Adrenal gland (tissue), 12 donors: Measurements from ENCODE around the gene MDGA2. TPM values are rescaled to one million over a fixed set of nuclear protein-coding genes. Genes with fewer than 3 reads are reported as not detected.

Experiments used
- DNase-seq, 7 donors: peaks; one replicate each; pipeline ENCODE4 v3.0.0-alpha.2; 2019 to 2020
- H3K27ac ChIP-seq, 5 donors: fragments of 200-600 bp; sonication (generic) in 4 of 5; 1 replicate in 3 of 5; 2 replicates in 2 of 5; pipeline versions ENCODE4 v1.5.1 to v1.8.0; 2016 to 2020; ENCODE audit warnings: mild to moderate bottlenecking in 1 of 5
- H3K27me3 ChIP-seq: fragments of 200-600 bp; 2 replicates; pipeline ENCODE4 v1.8.0; 2021
- H3K36me3 ChIP-seq, 2 donors: fragments of 200-600 bp; replicated peaks in 1 of 2; 1 replicate in 1 of 2; 2 replicates in 1 of 2; pipeline versions ENCODE4 v1.5.1 to v1.8.0; 2018 to 2022
- H3K4me1 ChIP-seq, 2 donors: fragments of 200-600 bp; replicated peaks in 1 of 2; 1 replicate in 1 of 2; 2 replicates in 1 of 2; pipeline versions ENCODE4 v1.5.1 to v1.8.0; 2018 to 2021
- H3K4me3 ChIP-seq, 4 donors: fragments of 200-600 bp; sonication (generic) in 3 of 4; one replicate each; pipeline ENCODE4 v1.5.1; 2016 to 2018
- H3K9me3 ChIP-seq, 3 donors: fragments of 200-600 bp; sonication (generic) in 1 of 3; replicated peaks in 1 of 3; 1 replicate in 2 of 3; 2 replicates in 1 of 3; pipeline versions ENCODE4 v1.5.1 to v1.8.0; 2016 to 2021
- POLR2A ChIP-seq, 2 donors: fragments of 450-650 bp; IDR thresholded peaks; one replicate each; pipeline ENCODE4 v1.6.1; 2017; ENCODE audit warnings: antibody characterized with exemption in 2 of 2, mild to moderate bottlenecking in 2 of 2, moderate library complexity in 1 of 2
- WGBS, 4 donors: extraction: QIAGEN DNeasy Blood & Tissue Kit in 2 of 4; methylation state at CpG; one replicate each; pipeline versions ENCODE4 v1.1.5 to v1.1.7; 2013 to 2017; 5-methylcytosine and 5-hydroxymethylcytosine counted together
- intact Hi-C, 2 donors: fragments of 100-400 bp; cut with DNase I; formaldehyde crosslinking; loops; one replicate each; pipeline versions ENCODE4 v1.14.1 to v1.15.0; 2022 to 2023
- polyA plus RNA-seq, 3 donors: library from polyadenylated mRNA; stranded (reverse); fragments of 200-250 nt in 2 of 3; fragments of 350-450 nt in 1 of 3; fragmentation: Illumina TruSeq in 1 of 3; extraction: RNeasy Lipid Tissue Mini Kit (QIAGEN cat#74804) in 1 of 3; gene quantifications; one replicate each; pipeline ENCODE4 v1.2.3, GENCODE V29; 2013 to 2014
- total RNA-seq, 9 donors: library from RNA; depleted of rRNA in 4 of 9; stranded (reverse); fragments of >200 nt in 4 of 9; fragments of 120-200 nt in 1 of 9; fragmentation: NEBNext Ultra II Directional in 1 of 9; extraction: Animal tissue kit (Norgen Biotek cat#: 25700) in 1 of 9; gene quantifications; one replicate each; pipeline versions ENCODE4 v1.1.0 to v1.2.4, GENCODE V29; 2013 to 2023
- TF ChIP-seq, protein P1 (sequence below), 6 experiments: fragments of 450-650 bp in 4 of 6; fragments of 200-600 bp in 2 of 6; sonication (generic) in 1 of 6; IDR thresholded peaks; 1 replicate in 5 of 6; 2 replicates in 1 of 6; pipeline versions ENCODE4 v1.5.1 to v1.8.0; 2016 to 2021; ENCODE audit warnings: antibody characterized with exemption in 6 of 6, mild to moderate bottlenecking in 2 of 6, moderate library complexity in 1 of 6
- donor health status: healthy with polysubstance abuse.
- donor health status: Bipolar disorder and iron deficiency.
- donor health status: DM: yes; HTN: yes; CAD: no.
- donor health status: DM: no; HTN: no; CAD: no.
- donor health status: DM: no; HTN: no; CAD: no.
- donor health status: DM: yes; HTN: yes; CAD: no.

The MDGA2 gene
- total and polyA plus RNA-seq, 12 donors = 0.08 to 3.5 (median 0.34) TPM; not detected in 5

DNA sequence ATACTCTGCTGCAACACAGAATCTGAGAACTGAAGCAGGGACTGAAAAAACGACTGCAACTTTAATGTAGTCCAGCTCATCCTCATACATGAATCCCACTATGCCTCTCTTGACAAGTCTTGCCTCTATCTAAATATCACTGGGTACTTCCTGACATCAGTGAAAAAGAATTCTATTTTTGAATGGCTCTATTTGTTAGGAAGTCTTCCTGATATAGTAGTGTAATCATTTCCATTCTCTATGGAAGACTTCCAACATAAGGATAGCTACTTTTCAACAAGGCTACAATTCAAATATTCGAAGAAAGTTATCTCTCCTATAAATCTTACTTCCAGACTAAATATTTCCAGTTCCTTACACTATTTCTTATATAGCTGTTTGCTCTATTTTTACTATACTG, 167.5 kb downstream of the MDGA2 start:
- H3K27me3 ChIP-seq = no peaks in the 10 kb centered on the region
- no peak for DNase-seq
- no peaks in the 10 kb centered on the region for H3K9me3 ChIP-seq
- no peak overlapping the region for H3K4me3 ChIP-seq
- H3K27ac ChIP-seq = no peak overlapping the region
- TF ChIP-seq, protein P1, sequence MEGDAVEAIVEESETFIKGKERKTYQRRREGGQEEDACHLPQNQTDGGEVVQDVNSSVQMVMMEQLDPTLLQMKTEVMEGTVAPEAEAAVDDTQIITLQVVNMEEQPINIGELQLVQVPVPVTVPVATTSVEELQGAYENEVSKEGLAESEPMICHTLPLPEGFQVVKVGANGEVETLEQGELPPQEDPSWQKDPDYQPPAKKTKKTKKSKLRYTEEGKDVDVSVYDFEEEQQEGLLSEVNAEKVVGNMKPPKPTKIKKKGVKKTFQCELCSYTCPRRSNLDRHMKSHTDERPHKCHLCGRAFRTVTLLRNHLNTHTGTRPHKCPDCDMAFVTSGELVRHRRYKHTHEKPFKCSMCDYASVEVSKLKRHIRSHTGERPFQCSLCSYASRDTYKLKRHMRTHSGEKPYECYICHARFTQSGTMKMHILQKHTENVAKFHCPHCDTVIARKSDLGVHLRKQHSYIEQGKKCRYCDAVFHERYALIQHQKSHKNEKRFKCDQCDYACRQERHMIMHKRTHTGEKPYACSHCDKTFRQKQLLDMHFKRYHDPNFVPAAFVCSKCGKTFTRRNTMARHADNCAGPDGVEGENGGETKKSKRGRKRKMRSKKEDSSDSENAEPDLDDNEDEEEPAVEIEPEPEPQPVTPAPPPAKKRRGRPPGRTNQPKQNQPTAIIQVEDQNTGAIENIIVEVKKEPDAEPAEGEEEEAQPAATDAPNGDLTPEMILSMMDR (IDR thresholded peaks at IDR 0.05) = no peak
- TF ChIP-seq POLR2A (IDR thresholded peaks at IDR 0.05) = no peak
- no peaks in the 10 kb centered on the region for H3K36me3 ChIP-seq
- 21 to 36% (median 29%) methylated on average over 2 of the region's 2 CpGs for WGBS, 4 donors
- H3K4me1 ChIP-seq = no peaks in the 10 kb centered on the region
- intact Hi-C loops = no loop called here

DNA sequence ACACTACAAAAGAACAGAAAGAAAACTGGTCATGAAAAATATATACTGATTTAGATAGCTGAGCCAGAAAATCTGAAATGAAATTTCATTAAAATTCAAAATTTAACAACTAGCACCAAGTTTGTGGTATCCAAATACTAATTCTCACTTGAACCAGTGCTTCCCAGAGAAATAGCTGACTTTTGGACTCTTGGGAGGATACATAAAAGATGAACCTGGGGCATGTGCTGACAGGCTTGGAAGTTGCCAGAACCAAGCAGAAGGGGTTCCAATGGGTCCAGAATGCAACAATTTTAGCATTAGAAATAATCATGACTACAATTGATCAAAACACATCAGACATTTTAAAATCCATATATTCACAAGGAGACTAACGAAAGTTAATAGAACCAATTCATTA, 175.0 kb downstream of the MDGA2 start:
- no peak overlapping the region for H3K4me3 ChIP-seq
- H3K4me1 ChIP-seq = no peaks in the 10 kb centered on the region
- no peaks in the 10 kb centered on the region for H3K9me3 ChIP-seq
- H3K36me3 ChIP-seq = no peaks in the 10 kb centered on the region
- intact Hi-C loops = no loop called here
- no peaks in the 10 kb centered on the region for H3K27me3 ChIP-seq
- H3K27ac ChIP-seq = no peak overlapping the region
- 70 to 82% (median 77%) methylated on average over 1 of the region's 1 CpG for WGBS, 4 donors
- no peak for TF ChIP-seq POLR2A (IDR thresholded peaks at IDR 0.05)
- TF ChIP-seq, protein P1 (IDR thresholded peaks at IDR 0.05) = no peak
- no peak for DNase-seq

DNA sequence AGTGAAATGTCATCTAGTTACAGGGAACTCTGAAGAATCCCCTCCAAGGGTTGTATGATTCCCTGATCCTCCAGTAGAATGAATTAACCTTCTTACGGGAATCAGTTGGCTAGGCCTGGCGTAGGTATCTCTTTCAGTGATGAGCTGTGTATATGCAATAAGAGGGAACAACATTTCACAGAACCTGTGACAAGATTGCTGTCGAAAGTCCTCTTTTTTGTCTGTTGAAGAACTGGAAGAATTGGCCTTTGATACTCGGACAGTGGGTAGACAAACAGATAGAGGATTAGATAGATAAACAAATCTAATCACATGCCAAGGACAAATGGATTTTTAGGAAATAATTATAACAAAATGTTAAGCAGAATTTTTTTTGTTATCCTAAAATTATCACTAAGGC, 184.6 kb downstream of the MDGA2 start:
- no peaks in the 10 kb centered on the region for H3K4me1 ChIP-seq
- no peaks in the 10 kb centered on the region for H3K27me3 ChIP-seq
- H3K9me3 ChIP-seq = no peaks in the 10 kb centered on the region
- WGBS, 4 donors = 76 to 87% (median 81%) methylated on average over 4 of the region's 4 CpGs
- no peak for DNase-seq
- TF ChIP-seq, protein P1 (IDR thresholded peaks at IDR 0.05) = no peak
- no peak for TF ChIP-seq POLR2A (IDR thresholded peaks at IDR 0.05)
- H3K36me3 ChIP-seq = no peaks in the 10 kb centered on the region
- no peak overlapping the region for H3K4me3 ChIP-seq
- H3K27ac ChIP-seq = no peak overlapping the region
- intact Hi-C loops = no loop called here

DNA sequence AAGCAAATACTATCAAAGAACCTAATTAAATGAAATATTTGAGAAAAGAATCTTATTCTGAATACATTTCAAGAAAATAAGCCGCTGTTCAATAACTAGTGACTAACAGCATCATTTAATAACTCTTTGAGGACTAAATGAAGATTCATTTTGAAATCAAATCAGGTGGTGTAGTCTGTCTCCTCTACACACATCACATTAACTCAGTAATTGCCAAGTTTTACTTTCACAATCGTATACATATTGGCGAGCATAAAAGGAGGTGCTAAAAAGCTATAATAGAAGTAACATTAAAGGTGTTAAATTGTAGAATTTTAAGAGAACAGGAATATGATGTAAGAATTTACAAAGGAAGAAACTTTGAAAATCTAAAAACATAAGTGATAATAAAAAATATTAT, 185.1 kb downstream of the MDGA2 start:
- Histone ChIP-seq H3K27me3 (no peaks in the 10 kb centered on the region), H3K4me3 (no peak overlapping the region), H3K9me3 (no peaks in the 10 kb centered on the region), H3K4me1 (no peaks in the 10 kb centered on the region), H3K36me3 (no peaks in the 10 kb centered on the region), H3K27ac (no peak overlapping the region)
- no peak for TF ChIP-seq POLR2A (IDR thresholded peaks at IDR 0.05)
- TF ChIP-seq, protein P1 (IDR thresholded peaks at IDR 0.05) = no peak
- no peak for DNase-seq
- WGBS, 4 donors = 47 to 52% (median 49%) methylated on average over 3 of the region's 3 CpGs
- intact Hi-C loops = no loop called here
